SU-DHL-6 (cell line): ENCODE data around the gene ITFG2.

Experiments
- CTCF ChIP-seq: fragments of 200-600 bp; sonication (generic); IDR thresholded peaks from one replicate; pipeline ENCODE4 v1.5.1; 2017; ENCODE audit warnings: antibody characterized with exemption, mild to moderate bottlenecking, low read length, moderate library complexity; ENCODE audit not compliant: insufficient read depth, poor library complexity, severe bottlenecking
- EZH2phosphoT487 ChIP-seq: fragments of 200-600 bp; sonication (generic), shearing (Covaris generic); conservative IDR thresholded peaks from 2 replicates; pipeline ENCODE4 v1.6.1; 2018; ENCODE audit warnings: mild to moderate bottlenecking, antibody characterized with exemption, low read length, moderate library complexity, mixed read lengths

DNA sequence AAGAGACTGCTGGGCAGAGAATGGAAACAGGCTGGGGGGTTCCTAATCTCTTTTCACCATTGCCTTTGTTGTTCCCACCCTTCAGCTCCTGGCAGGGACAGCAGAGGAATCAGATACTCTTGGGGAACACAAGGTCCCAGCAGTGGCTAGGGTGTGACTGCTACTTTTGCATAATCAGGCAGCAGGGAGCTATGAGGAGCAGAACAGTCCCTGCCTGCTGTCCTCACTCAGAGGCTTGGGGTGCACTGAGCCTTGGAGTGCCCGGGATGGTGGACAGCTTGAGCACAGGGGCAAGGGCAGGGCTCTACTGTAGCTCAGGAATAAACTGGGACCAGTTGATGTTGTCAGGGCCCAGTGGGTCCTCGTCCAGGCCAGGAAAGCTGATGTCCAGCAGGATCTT, 45.9 kb downstream of the ITFG2 start:
- TF ChIP-seq CTCF (no peak), EZH2phosphoT487 (no peak)
